ENCODE data around the gene SAMD7.
A peak's percentile ranks its signal among the peaks of the same experiment; 100 is the strongest.

Gene SAMD7

DNA sequence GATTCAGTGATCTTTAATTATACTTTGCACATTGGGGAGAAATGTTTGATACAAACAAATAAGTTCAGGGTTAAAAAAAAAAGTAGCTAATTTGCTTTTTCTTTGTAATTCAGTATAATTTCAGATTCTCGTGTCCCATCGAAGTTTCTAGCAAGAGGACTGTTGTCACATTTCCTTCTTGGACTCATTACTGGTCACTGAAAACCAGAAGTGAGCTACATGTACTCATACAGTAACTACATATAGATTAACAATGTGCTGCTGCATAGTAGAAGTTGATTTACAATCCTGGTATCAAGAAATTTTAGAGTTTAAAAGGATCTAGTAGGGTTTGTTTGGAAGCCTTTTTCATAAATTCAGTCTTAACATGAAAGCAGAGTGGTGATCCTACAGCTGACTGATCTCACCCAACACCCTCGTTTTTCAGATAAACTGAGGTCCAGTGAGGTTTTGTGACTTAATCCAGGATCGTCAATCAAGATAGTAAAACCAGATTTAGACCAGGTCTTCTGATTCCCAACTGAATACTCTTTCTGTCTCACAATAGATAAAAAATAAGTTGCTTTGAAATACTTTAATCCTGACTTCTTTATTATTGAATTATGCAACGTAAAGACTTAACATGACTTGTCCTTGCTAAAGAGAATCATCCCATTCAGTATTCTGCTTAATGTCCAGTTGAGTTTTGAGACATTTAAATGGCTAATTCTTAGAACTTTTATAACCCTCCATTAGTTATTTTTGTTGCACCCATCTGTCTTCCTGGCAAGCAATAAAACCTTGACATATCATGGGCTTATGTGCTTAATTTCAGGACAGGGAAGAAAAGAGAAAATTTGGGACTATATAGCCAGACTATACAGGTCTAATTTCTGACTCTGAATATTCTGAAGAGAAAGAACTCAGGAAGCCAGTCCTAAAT lies 58.1 kb downstream of the SAMD7 start:
- FAIRE-seq = no peak
- DNase-seq (ENCODE audit: insufficient read length, low spot score) = no peak
- TF ChIP-seq SPI1 (IDR thresholded peaks at IDR 0.05; ENCODE audit: low read depth, low read length) (peak; percentile 61), POLR2A (IDR thresholded peaks at IDR 0.05; ENCODE audit: low read depth, low read length) (no peak), PAX5 (IDR thresholded peaks at IDR 0.05; ENCODE audit: insufficient read depth, low read length, severe bottlenecking) (no peak), TAF1 (IDR thresholded peaks at IDR 0.05; ENCODE audit: low read depth, low read length) (no peak), POU2F2 (IDR thresholded peaks at IDR 0.05; ENCODE audit: low read depth, low read length) (no peak)

GRCh38 chr3:169970847-169971246 lies 59.5 kb downstream of the SAMD7 start:
- TF ChIP-seq PAX5 (IDR thresholded peaks at IDR 0.05; ENCODE audit: insufficient read depth, low read length, severe bottlenecking) (no peak), SPI1 (IDR thresholded peaks at IDR 0.05; ENCODE audit: low read depth, low read length) (no peak), POLR2AphosphoS5 (IDR thresholded peaks at IDR 0.05; ENCODE audit: low read depth, low read length) (no peak), POU2F2 (IDR thresholded peaks at IDR 0.05; ENCODE audit: low read depth, low read length) (no peak), TAF1 (IDR thresholded peaks at IDR 0.05; ENCODE audit: low read depth, low read length) (no peak), POLR2A (IDR thresholded peaks at IDR 0.05; ENCODE audit: low read depth, low read length) (no peak)
- FAIRE-seq = no peak
- DNase-seq (ENCODE audit: insufficient read length, low spot score) = no peak

DNA sequence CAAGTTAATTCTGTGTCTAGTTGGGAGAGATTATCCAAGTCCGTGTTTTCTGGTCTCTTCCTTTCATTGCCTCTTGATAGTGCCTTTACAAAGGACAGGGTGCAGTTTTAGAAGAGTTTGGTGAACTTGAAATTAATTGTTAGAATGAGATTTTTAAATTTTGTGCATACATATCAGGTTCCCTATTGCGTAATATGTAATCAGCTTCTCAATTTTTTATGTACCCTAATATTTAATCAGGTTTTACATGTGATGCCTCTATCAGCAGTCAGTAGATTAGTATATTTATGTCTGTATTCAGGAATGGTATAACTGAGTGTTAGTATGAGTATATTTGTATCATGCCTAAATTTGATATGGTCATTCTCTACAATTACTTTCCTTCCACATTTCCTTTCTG lies 60.1 kb downstream of the SAMD7 start:
- DNase-seq (ENCODE audit: insufficient read length, low spot score) = no peak
- TF ChIP-seq TAF1 (IDR thresholded peaks at IDR 0.05; ENCODE audit: low read depth, low read length) (no peak), POLR2AphosphoS5 (IDR thresholded peaks at IDR 0.05; ENCODE audit: low read depth, low read length) (no peak), POLR2A (IDR thresholded peaks at IDR 0.05; ENCODE audit: low read depth, low read length) (no peak), PAX5 (IDR thresholded peaks at IDR 0.05; ENCODE audit: insufficient read depth, low read length, severe bottlenecking) (no peak)
- FAIRE-seq = no peak

DNA sequence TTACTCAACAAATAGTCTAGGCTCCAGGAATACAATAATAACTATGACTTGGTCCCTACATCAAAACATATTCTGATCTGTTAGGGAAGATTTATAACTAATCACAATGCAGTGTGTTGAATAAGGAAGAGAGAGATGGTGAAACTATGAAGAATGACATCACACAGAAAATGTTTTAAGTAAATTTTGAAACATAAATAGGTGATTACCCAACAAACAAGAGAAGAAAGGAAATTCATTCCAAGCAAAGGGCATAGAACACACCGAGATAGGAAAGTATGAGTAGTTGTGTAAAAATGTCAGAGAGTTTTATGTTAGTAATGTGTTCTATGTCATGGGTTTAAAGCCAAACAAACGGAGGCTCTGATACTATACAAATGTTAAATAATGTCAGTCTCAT lies 68.7 kb downstream of the SAMD7 start:
- no peak for TF ChIP-seq TAF1 (IDR thresholded peaks at IDR 0.05; ENCODE audit: low read depth, low read length)
- no peak for TF ChIP-seq POLR2A (IDR thresholded peaks at IDR 0.05; ENCODE audit: low read depth, low read length)
- FAIRE-seq (peak; percentile 58), DNase-seq (ENCODE audit: insufficient read length, low spot score) (no peak)

- FAIRE-seq (no peak), DNase-seq (ENCODE audit: insufficient read length, low spot score) (no peak)
- TF ChIP-seq POU2F2 (IDR thresholded peaks at IDR 0.05; ENCODE audit: low read depth, low read length) (no peak), POLR2AphosphoS5 (IDR thresholded peaks at IDR 0.05; ENCODE audit: low read depth, low read length) (no peak), POLR2A (IDR thresholded peaks at IDR 0.05; ENCODE audit: low read depth, low read length) (no peak), TAF1 (IDR thresholded peaks at IDR 0.05; ENCODE audit: low read depth, low read length) (no peak), PAX5 (IDR thresholded peaks at IDR 0.05; ENCODE audit: insufficient read depth, low read length, severe bottlenecking) (no peak), SPI1 (IDR thresholded peaks at IDR 0.05; ENCODE audit: low read depth, low read length) (no peak)
These were observed 72.9 kb downstream of the SAMD7 start for GRCh38 chr3:169984292-169984691.

All from GM12891 (cell line).